Neural cell (in vitro differentiated cells): Measurements from ENCODE around the gene DEFB127.

Experiments
- EP300 ChIP-seq: fragments of 450-650 bp; conservative IDR thresholded peaks from 2 replicates; pipeline ENCODE4 v1.6.1; 2014; ENCODE audit warnings: antibody characterized with exemption, mild to moderate bottlenecking, moderate library complexity; ENCODE audit not compliant: poor library complexity, severe bottlenecking
- EZH2 ChIP-seq: fragments of 200-600, 300-800 bp; shearing (Covaris generic), sonication (generic); IDR thresholded peaks from 2 replicates; pipeline ENCODE4 v1.6.1; 2014; ENCODE audit warnings: antibody characterized with exemption, low read length, borderline replicate concordance, mild to moderate bottlenecking; ENCODE audit not compliant: insufficient read depth, poor library complexity, severe bottlenecking
- MXI1 ChIP-seq: fragments of 450-650 bp; conservative IDR thresholded peaks from 2 replicates; pipeline ENCODE4 v1.6.1; 2014; ENCODE audit warnings: antibody characterized with exemption, mild to moderate bottlenecking; ENCODE audit not compliant: poor library complexity, severe bottlenecking
- POLR2AphosphoS5 ChIP-seq: IDR thresholded peaks from 2 replicates; pipeline ENCODE4 v1.6.1; 2012
- RAD21 ChIP-seq: fragments of 450-650 bp; conservative IDR thresholded peaks from 2 replicates; pipeline ENCODE4 v1.6.1; 2014; ENCODE audit warnings: antibody characterized with exemption, mild to moderate bottlenecking, moderate library complexity
- SMC3 ChIP-seq: fragments of 450-650 bp; conservative IDR thresholded peaks from 2 replicates; pipeline ENCODE4 v1.6.1; 2014; ENCODE audit warnings: antibody characterized with exemption, mild to moderate bottlenecking, moderate library complexity; ENCODE audit not compliant: poor library complexity
- TAF1 ChIP-seq: IDR thresholded peaks from 2 replicates; pipeline ENCODE4 v1.6.1; 2012; ENCODE audit warnings: low read depth
- TF ChIP-seq, protein P1 (sequence below): fragments of 450-650 bp; IDR thresholded peaks from 2 replicates; pipeline ENCODE4 v1.5.1; 2014; ENCODE audit warnings: antibody characterized with exemption, mild to moderate bottlenecking, moderate library complexity; ENCODE audit not compliant: poor library complexity, severe bottlenecking
- TF ChIP-seq, protein P2 (sequence below): IDR thresholded peaks from 2 replicates; pipeline ENCODE4 v1.6.1; 2012; ENCODE audit warnings: borderline replicate concordance

DNA sequence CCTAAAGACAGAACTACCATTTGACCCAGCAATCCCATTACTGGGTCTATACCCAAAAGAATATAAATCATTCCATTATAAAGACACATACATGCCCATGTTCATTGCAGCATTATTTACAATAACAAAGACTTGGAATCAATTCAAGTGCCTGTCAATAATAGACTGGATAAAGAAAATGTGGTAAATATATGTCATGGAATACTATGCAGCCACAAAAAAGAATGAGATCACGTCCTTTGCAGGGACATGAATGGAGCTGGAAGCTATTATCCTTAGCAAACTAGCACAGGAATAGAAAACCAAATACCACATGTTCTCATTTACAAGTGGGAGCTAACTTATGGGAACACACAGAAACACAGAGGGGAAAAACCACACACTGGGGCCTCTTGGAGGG is 41.0 kb downstream of the DEFB127 start:
- TF ChIP-seq, protein P1, sequence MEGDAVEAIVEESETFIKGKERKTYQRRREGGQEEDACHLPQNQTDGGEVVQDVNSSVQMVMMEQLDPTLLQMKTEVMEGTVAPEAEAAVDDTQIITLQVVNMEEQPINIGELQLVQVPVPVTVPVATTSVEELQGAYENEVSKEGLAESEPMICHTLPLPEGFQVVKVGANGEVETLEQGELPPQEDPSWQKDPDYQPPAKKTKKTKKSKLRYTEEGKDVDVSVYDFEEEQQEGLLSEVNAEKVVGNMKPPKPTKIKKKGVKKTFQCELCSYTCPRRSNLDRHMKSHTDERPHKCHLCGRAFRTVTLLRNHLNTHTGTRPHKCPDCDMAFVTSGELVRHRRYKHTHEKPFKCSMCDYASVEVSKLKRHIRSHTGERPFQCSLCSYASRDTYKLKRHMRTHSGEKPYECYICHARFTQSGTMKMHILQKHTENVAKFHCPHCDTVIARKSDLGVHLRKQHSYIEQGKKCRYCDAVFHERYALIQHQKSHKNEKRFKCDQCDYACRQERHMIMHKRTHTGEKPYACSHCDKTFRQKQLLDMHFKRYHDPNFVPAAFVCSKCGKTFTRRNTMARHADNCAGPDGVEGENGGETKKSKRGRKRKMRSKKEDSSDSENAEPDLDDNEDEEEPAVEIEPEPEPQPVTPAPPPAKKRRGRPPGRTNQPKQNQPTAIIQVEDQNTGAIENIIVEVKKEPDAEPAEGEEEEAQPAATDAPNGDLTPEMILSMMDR = no peak
- TF ChIP-seq POLR2AphosphoS5 (no peak), SMC3 (no peak), EP300 (no peak), RAD21 (no peak), EZH2 (no peak), TAF1 (no peak), MXI1 (no peak)
- TF ChIP-seq, protein P2, sequence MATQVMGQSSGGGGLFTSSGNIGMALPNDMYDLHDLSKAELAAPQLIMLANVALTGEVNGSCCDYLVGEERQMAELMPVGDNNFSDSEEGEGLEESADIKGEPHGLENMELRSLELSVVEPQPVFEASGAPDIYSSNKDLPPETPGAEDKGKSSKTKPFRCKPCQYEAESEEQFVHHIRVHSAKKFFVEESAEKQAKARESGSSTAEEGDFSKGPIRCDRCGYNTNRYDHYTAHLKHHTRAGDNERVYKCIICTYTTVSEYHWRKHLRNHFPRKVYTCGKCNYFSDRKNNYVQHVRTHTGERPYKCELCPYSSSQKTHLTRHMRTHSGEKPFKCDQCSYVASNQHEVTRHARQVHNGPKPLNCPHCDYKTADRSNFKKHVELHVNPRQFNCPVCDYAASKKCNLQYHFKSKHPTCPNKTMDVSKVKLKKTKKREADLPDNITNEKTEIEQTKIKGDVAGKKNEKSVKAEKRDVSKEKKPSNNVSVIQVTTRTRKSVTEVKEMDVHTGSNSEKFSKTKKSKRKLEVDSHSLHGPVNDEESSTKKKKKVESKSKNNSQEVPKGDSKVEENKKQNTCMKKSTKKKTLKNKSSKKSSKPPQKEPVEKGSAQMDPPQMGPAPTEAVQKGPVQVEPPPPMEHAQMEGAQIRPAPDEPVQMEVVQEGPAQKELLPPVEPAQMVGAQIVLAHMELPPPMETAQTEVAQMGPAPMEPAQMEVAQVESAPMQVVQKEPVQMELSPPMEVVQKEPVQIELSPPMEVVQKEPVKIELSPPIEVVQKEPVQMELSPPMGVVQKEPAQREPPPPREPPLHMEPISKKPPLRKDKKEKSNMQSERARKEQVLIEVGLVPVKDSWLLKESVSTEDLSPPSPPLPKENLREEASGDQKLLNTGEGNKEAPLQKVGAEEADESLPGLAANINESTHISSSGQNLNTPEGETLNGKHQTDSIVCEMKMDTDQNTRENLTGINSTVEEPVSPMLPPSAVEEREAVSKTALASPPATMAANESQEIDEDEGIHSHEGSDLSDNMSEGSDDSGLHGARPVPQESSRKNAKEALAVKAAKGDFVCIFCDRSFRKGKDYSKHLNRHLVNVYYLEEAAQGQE = no peak
